Measurements from ENCODE around the gene PPEF2.

PPEF2 gene

GRCh38 chr4:75831856-75832405 lies 70.3 kb downstream of the PPEF2 start:
- no peak for DNase-seq (ENCODE audit: low spot score)

- DNase-seq (ENCODE audit: low spot score): no peak
Measured at GRCh38 chr4:75830906-75831305, 71.3 kb downstream of the PPEF2 start.

GRCh38 chr4:75823812-75824211 lies 78.4 kb downstream of the PPEF2 start:
- no peak for DNase-seq (ENCODE audit: low spot score)

GRCh38 chr4:75822416-75822815 lies 79.8 kb downstream of the PPEF2 start:
- DNase-seq (ENCODE audit: low spot score): no peak

- no peak for DNase-seq (ENCODE audit: low spot score)
Measured at GRCh38 chr4:75821966-75822365, 80.3 kb downstream of the PPEF2 start.

- DNase-seq (ENCODE audit: low spot score): no peak
Measured at GRCh38 chr4:75821216-75821615, 81.0 kb downstream of the PPEF2 start.

GRCh38 chr4:75820676-75821075 lies 81.6 kb downstream of the PPEF2 start:
- DNase-seq (ENCODE audit: low spot score): no peak

- DNase-seq (ENCODE audit: low spot score): no peak
Measured at GRCh38 chr4:75820197-75820596, 82.1 kb downstream of the PPEF2 start.

GRCh38 chr4:75819121-75819520 lies 83.1 kb downstream of the PPEF2 start:
- no peak for DNase-seq (ENCODE audit: low spot score)

GRCh38 chr4:75817901-75818300 lies 84.4 kb downstream of the PPEF2 start:
- DNase-seq (ENCODE audit: low spot score): no peak
